Limb (tissue), 2 donors: ENCODE results near the gene AP2S1.
"Not testable (repeated sequence)": the region's sequence is repeated elsewhere in the genome, so short reads cannot be mapped to it uniquely, and the experiment has no call there.

Source experiments
- DNase-seq, 2 donors: peaks; one replicate each; pipeline ENCODE4 v3.0.0-alpha.2; 2016; ENCODE audit errors: extremely low spot score in 2 of 2

AP2S1 gene

DNA sequence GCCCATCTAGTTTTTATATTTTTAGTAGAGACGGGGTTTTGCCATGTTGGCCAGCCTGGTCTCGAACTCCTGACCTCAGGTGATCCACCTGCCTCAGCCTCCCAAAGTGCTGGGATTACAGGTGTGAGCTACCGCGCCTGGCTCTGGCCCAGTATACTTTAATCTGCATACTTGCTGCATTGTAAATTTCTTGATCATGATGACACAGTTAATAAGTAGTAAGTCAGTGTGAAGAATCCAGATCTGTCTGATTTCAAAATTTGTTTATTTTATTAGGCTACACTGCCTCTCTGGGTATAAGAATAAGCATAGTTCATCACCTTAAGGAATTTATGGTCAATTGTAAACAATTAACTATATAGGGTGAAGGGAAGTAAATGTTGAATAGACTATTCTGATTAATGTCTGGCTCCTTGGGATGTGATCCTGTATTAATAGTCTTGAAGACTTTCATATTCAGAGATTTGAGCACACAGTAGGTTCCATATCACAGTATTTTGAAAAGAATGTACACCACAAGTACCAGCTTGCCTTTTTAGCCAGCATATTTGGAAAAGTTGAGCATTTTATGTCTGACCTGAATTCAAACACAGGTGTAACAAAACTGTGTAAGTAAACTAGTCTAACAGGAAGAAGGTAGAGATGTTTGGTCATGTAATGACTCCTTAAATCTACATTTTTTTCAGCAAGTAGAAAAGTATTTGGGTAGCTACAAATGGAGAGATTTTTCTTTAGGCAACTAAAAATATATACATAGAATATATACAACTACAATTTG, 17.6 kb upstream of the AP2S1 start:
- DNase-seq: no peak

- no peak for DNase-seq
These were observed 16.5 kb upstream of the AP2S1 start for GRCh38 chr19:46867170-46867569.

GRCh38 chr19:46866407-46867136, 15.9 kb upstream of the AP2S1 start:
- no peak for DNase-seq

DNA sequence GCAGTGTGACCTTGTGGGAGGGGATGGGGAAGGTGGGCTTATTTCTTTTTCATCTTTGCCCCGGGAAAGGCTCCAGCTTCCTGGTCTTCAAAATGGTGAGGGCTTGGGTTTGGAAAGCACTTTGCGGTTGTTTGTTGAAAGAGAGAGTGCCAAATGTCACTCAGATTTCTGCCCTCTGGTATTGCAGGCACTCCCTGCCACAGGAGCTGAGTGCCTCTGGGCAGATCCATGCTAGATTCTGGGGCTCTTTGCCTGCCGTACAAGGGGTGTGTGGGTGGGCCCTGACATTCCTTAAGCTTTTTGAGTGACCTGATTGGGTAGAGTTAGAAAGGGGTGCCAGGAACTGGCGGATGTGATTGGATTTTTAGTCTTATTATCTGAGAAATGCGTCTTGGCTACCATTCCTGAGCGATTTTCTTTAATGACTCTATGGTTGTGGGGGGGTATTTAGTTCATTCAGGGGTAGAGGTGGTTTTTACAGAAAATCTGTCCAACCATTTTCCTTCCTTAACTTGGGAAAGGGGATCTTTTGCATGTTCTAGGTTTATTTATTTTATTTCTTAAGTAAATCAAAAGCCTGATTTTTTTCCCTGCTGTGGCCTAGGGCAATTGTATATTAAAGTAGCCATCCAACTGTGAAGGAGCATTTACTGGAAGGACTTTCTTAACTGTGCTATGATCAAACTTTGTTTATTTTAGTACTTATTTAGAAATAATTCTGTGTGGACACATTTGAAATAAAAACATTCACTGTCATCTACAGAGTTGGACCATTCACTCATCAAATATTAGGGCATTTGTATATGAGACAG, 13.4 kb upstream of the AP2S1 start:
- no peak for DNase-seq

DNA sequence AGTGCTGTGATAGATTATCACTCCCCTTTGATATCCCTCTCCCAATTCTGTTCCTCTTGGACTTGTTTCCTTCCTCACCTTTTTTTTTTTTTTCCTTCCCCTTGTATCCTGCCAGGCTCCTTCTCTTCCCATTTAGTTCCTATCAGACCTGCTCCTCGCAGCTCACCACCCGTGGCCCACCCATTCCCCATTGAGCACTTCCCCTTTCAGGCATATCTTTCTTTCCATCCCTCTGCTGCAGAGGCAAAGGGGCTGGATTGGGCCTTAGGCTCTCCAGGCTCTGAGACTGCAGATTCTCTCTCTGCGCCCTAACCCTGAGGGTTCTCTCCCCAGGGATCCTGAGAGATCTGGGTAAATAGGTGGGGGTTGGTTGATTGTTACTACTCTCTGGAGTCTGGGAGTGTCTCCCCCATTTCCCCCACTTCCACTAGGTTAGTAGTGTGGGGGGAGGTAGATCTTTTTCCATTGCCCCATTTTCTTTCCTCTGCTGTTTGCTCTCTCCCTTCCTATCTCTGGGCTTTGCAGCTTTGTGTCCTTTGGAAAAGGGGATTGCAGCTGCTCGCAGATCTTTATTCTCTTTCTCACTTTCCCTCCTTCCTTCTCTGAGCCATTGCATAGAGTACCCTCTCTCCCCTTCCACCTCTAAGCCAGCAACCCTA, 12.5 kb upstream of the AP2S1 start:
- no peak for DNase-seq

DNA sequence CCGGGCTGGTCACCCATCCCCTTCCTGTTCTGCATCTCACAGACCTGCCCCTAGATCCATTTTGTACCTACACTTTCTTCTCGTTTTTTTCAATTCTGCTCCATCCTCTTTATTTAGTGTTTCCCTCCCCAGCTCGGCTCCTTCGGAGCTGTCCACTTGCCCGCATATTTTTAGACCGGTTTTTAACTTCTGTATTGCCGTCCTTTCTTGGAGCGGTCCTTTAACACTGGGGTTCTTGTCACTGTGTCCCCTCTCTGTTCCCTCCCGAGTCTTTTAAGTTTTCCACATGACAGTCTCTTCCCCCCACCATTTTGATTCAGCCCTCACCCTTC, 11.8 kb upstream of the AP2S1 start:
- no peak for DNase-seq

- no peak for DNase-seq
These were observed 11.3 kb upstream of the AP2S1 start for GRCh38 chr19:46861691-46862502.

GRCh38 chr19:46860846-46861690, 10.4 kb upstream of the AP2S1 start, which contains the start of gene ARHGAP35:
ARHGAP35 (plus strand) TSS chr19:46860997; CDS start chr19:46918676, 57,679 bp downstream.
- DNase-seq: peak; percentile 32 to 94

DNA sequence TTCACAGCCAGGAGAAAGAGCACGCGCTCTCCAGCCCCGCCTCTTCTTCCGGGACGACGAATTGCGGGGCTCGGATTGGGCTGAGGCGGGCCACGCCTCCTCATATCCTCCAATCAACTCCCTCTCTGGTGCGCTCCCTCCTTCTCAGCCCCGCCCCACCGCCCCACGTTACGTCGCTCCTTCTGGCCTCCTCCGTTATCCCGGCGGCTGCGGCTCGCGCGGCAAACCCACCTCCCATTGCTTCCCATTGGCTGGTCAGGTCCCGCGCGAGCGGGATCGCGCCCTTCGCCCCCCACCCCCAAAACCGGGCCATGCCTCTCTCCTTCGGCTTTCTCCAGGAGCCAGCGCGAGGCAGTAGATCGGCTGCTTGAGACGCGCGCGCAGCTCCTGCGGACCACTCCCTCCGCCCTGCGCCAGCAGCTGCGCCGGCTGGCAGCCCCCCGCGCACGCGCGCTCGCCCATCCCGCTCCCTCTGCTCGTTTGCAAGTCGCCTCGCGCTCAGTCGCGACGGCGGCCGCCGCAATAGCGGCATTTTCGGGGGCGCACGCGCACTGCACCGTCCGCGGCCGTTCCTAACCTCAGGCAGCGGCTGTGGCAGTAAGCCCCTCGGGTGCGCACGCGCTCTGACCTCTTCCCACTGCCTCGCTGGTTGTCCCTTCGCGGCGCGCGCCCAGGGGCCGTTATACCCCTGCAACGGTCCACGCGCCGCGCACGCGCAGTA, 9.6 kb upstream of the AP2S1 start:
- peak; percentile 98 for DNase-seq

DNA sequence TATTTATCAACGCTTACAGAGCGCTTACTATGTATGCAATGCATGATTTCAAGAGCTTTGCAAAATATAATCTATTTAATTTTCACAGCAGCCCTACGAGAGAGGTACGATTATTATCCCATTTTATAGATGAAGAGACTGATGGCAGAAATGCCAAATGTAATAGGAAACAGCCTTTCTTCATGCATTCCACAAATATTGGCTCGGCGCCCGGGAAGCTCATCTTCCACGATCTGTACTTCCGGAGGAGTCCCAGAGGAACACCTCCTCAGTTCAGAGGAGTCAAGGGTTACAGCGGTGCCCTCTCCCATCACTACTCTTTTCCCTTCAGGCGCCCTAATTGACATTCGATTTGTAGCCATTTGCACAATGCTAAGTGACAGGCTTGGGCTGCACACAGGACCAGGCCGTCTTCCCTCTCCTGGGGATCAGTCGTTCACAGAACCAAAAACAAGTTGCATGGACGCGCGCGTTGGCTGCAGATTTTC, 9.0 kb upstream of the AP2S1 start:
- DNase-seq: peak in 1 of 2 donors; percentile 61

DNA sequence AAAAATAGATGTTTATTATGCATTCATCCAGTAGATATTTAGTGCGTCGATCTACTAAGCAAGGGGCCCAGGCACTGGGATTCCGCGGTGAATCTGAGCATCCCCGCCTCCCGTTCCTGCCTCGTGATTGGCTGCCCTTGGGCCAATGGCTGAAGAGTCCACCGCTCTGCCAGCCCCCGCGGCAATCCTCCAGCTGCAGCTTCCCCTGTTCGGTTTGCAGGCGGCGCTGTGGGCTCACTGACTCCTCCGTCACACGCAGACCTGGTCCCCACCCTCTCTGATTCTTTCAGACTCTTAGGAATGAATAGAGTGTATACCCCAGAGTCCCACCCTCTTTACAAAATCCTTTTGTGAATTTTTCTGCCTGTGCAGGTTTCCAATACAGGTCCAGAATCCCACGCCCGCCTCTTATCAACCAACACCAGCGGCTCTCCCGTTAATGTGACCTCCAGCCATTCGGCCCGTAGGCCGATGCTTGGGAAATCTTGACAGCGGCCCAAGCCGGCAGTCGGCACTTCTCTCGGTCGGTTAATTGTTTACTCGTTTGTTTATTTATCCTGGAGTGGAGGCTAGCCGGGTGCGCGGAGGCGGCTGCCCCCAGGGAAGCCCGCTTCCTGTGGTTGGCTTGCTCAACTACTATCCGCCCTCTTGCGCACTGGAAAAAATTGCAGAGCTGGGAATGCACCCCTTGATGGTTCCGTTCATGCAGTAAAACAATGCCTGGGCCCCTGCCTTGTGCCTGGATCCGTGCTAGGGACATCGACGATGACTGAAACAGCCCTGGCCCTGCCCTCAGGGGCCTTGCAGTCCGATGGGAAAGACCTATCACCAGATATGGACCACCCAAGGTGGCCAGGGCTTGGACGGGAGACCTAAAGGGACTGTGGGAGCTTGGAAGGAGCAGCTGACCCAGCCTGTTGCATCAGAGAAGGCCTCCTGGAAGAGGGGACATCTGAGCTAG, 5.7 kb upstream of the AP2S1 start:
- peak; percentile 94 to 97 for DNase-seq

DNA sequence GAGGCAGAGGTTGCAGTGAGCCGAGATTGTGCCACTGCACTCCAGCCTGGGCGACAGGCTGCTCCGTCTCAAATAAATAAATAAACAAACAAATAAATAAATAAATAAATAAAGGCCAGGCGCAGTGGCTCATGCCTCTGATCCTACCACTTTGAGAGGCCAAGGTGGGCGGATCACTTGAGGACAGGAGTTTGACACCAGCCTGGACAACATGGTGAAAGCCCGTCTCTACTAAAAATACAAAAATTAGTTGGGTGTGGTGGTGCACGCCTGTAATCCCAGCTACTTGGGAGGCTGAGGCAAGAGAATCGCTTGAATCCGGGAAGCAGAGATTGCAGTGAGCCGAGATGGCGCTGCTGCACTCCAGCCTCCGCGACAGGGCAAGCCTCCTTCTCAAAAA, 4.1 kb upstream of the AP2S1 start:
- not testable (repeated sequence) for DNase-seq

DNA sequence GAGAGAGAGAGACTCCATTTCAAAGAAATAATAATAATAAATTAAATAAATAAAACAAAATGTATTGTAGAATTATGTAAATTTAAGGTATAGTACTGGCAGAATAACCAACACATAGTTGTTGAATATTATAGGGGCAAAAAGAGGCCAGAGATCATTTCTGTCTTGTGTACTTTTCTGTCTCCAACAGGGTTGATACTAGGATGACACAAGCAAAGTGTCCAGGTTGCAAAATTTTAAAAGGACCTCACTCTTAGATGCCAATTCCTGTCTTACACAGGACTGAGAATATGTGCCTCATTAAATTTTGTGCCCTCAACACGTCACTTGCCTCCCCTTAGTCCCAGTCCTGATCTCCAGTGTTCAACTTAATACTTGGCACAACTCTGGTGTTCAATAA, 2.2 kb upstream of the AP2S1 start:
- DNase-seq: no peak

DNA sequence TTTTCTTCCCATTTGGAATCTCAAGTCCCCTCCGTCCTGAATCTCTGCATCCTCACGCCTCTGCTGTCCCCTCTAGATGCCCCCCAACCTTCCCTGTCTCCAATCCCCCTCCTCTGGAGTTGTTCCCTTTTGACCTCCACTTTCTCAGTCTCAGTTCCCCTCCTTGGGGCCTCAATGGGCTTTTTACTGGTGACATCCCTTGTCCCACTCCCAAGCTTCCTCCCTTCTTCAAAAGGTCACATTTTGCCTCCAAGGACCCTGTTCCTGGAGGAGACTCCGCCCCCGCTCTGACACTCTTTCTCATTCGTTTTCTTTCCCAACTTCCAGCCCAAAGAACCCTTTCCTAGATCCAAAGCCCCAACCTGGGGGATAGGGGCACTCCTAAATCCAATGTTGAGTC, 1.0 kb downstream of the AP2S1 start:
- DNase-seq: no peak

- no peak for DNase-seq
These were observed 2.3 kb downstream of the AP2S1 start for GRCh38 chr19:46848389-46848788.

DNA sequence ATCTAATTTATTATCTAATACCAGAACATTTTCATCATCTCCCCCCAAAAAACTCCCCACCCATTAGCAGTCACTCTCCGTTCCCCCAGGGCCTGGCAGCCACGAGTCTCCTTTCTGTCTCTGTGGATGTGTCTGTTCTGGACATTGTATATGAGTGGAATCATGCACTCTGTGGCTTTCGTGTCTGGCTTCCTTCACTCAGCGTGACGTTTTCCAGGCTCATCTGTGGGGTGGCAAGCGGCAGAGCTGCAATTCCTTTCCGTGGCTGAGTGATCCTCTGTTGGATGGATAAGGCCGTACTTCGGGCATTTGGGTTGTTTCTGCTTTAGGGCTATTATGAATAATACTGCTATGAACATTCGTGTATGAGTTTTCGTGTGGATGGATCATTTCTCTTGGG, 3.1 kb downstream of the AP2S1 start:
- DNase-seq: no peak

- DNase-seq: no peak
These were observed 4.6 kb downstream of the AP2S1 start for GRCh38 chr19:46845959-46846459.

DNA sequence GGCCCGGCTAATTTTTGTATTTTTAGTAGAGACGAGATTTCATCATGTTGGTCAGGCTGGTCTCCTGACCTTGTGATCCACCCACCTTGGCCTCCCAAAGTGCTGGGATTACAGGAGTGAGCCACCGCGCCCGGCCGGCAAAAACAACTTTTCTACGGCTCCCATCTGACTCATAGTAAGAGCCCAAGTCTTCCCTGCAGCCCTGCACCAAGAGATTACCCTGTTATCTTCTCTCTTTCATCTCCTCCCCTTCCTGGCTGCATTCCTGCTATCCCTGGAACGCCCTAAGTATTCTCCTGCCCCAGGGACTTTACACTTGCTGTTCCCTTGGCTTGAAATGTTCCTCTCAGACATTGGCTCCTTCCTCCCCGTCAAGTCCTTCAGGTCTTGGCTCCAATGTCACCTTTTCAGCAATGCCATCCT, 6.6 kb downstream of the AP2S1 start:
- DNase-seq: no peak
